ENCODE results near the gene PEX26. TPM values are rescaled to one million over a fixed set of nuclear protein-coding genes. Genes with fewer than 3 reads are reported as not detected.
"Not testable (repeated sequence)": the region's sequence is repeated elsewhere in the genome, so short reads cannot be mapped to it uniquely, and the experiment has no call there.

PEX26 gene
- total RNA-seq, 6 experiments from 2014 or later, result 38.9 to 49.8 (median 43.5) TPM

GRCh38 chr22:18067548-18068341 is 10.0 kb upstream of the PEX26 start:
- H3K9me3 Mint-ChIP-seq, result no peaks in the 10 kb centered on the region
- H3K27ac Mint-ChIP-seq, result peak overlapping the region; percentile 47; the same call in 1 of the 2 replicates
- TF ChIP-seq, protein P1, sequence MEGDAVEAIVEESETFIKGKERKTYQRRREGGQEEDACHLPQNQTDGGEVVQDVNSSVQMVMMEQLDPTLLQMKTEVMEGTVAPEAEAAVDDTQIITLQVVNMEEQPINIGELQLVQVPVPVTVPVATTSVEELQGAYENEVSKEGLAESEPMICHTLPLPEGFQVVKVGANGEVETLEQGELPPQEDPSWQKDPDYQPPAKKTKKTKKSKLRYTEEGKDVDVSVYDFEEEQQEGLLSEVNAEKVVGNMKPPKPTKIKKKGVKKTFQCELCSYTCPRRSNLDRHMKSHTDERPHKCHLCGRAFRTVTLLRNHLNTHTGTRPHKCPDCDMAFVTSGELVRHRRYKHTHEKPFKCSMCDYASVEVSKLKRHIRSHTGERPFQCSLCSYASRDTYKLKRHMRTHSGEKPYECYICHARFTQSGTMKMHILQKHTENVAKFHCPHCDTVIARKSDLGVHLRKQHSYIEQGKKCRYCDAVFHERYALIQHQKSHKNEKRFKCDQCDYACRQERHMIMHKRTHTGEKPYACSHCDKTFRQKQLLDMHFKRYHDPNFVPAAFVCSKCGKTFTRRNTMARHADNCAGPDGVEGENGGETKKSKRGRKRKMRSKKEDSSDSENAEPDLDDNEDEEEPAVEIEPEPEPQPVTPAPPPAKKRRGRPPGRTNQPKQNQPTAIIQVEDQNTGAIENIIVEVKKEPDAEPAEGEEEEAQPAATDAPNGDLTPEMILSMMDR (IDR thresholded peaks at IDR 0.05), result no peak
- peaks cover 11% of the 10 kb centered on the region for H3K27me3 Mint-ChIP-seq (ENCODE audit: insufficient read depth)
- H3K36me3 Mint-ChIP-seq (ENCODE audit: low read depth), result no peaks in the 10 kb centered on the region
- H3K4me3 Mint-ChIP-seq, result 0 out of 2 replicates have a peak overlapping the region, but pooled peaks have one; percentile 25
- no peak for DNase-seq
- H3K4me1 Mint-ChIP-seq (ENCODE audit: low read depth), result peaks cover 43% of the 10 kb centered on the region

DNA sequence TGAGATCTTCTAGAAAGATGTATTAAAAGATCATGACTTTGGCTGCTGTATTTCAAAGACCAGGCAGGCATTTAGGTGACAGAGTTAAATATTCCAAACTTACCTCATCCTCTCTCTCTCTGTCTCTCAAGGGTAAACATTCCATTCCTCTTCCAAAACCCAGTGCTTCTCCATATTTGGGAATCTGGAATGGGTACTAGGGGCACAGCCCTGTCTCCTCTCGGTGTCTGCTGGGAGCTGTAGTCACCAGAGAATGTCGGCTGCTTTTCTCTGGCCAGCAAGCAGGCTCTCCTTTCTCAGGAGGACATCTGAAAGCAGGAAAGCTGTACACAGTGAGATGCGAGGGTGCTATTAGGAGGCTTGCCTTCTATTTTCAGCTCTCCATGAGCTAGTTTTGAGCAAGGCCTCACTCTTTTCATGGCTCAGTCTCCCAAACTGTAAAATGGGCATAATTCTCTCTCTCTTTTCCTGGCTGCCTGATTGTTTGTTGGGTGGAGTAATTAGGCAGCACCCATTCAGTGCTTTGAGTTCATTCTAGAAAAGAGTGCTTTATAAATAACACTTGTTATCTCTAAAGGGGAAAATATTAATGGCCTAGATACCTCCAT is 9.3 kb upstream of the PEX26 start:
- Mint-ChIP-seq H3K4me3 (peak overlapping the region; percentile 25), H3K4me1 (ENCODE audit: low read depth) (peaks cover 35% of the 10 kb centered on the region), H3K9me3 (no peaks in the 10 kb centered on the region), H3K27ac (peak overlapping the region; percentile 47), H3K36me3 (ENCODE audit: low read depth) (no peaks in the 10 kb centered on the region), H3K27me3 (ENCODE audit: insufficient read depth) (peaks cover 11% of the 10 kb centered on the region)
- DNase-seq, result peak; percentile 12
- TF ChIP-seq, protein P1 (IDR thresholded peaks at IDR 0.05), result no peak

DNA sequence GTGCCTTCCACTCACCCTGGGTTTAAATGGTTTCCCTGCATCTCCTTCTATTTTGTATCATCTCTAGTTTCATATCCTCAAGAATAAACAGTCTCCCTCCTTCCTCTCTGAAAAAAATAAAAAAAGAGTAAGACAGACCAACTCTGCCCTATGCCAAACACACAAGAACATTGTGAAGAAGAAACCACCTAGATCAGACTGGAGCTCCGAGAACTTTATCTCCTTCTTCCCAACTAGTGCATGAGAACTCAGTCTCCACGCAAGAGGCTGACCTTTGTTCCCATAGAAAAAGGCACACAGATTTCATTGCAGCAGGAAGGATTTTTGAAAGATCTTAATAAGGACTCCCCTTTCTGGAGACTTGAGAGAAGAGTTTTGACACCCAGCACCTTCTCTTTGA is 8.7 kb upstream of the PEX26 start:
- Mint-ChIP-seq H3K4me1 (ENCODE audit: low read depth) (peaks cover 33% of the 10 kb centered on the region), H3K27me3 (ENCODE audit: insufficient read depth) (peaks cover 11% of the 10 kb centered on the region), H3K36me3 (ENCODE audit: low read depth) (no peaks in the 10 kb centered on the region), H3K27ac (no peak overlapping the region), H3K9me3 (no peaks in the 10 kb centered on the region), H3K4me3 (no peak overlapping the region)
- TF ChIP-seq, protein P1 (IDR thresholded peaks at IDR 0.05), result no peak
- no peak for DNase-seq

DNA sequence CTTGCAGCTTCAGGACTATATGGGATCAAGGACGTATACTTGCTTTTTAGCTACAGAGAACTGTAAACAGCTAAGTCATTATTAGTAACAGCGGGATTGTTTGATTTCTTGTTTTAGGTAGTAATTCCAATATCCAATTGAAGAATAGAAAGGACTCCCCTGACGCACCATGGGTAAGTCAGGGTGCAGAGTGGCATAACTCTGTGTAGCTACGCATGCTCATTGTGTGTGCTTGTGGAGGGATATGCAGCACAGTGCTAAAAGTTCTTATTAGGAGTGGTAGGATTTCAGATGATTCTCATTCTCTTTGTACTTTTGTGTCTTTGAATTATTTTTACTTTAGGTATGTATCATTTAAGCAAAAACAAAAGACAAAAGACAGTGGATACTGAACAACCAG is 7.7 kb upstream of the PEX26 start:
- no peak overlapping the region for H3K4me3 Mint-ChIP-seq
- H3K4me1 Mint-ChIP-seq (ENCODE audit: low read depth), result peaks cover 28% of the 10 kb centered on the region
- no peaks in the 10 kb centered on the region for H3K9me3 Mint-ChIP-seq
- H3K27ac Mint-ChIP-seq, result no peak overlapping the region
- TF ChIP-seq, protein P1 (IDR thresholded peaks at IDR 0.05), result no peak
- no peak for DNase-seq
- no peaks in the 10 kb centered on the region for H3K36me3 Mint-ChIP-seq (ENCODE audit: low read depth)
- H3K27me3 Mint-ChIP-seq (ENCODE audit: insufficient read depth), result peaks cover 9% of the 10 kb centered on the region

GRCh38 chr22:18070556-18071306 is 7.1 kb upstream of the PEX26 start:
- peaks cover 28% of the 10 kb centered on the region for H3K4me1 Mint-ChIP-seq (ENCODE audit: low read depth)
- no peak overlapping the region for H3K4me3 Mint-ChIP-seq
- H3K27ac Mint-ChIP-seq, result no peak overlapping the region
- H3K36me3 Mint-ChIP-seq (ENCODE audit: low read depth), result no peaks in the 10 kb centered on the region
- H3K9me3 Mint-ChIP-seq, result no peaks in the 10 kb centered on the region
- H3K27me3 Mint-ChIP-seq (ENCODE audit: insufficient read depth), result peaks cover 6% of the 10 kb centered on the region
- TF ChIP-seq, protein P1 (IDR thresholded peaks at IDR 0.05), result peak; percentile 72
- no peak for DNase-seq

GRCh38 chr22:18071307-18071967 is 6.4 kb upstream of the PEX26 start:
- H3K27ac Mint-ChIP-seq, result not testable (repeated sequence)
- peaks cover 33% of the 10 kb centered on the region for H3K4me1 Mint-ChIP-seq (ENCODE audit: low read depth)

More at GRCh38 chr22:18071307-18071967, 6.4 kb upstream of the PEX26 start:
- not testable (repeated sequence) for H3K27me3 Mint-ChIP-seq (ENCODE audit: insufficient read depth); DNase-seq; H3K9me3 Mint-ChIP-seq; H3K36me3 Mint-ChIP-seq (ENCODE audit: low read depth); H3K4me3 Mint-ChIP-seq

Data from HFFc6 (cell line).